Measurements from ENCODE around the gene NPTX1. TPM values are rescaled to one million over a fixed set of nuclear protein-coding genes. Genes with fewer than 3 reads are reported as not detected.

The NPTX1 gene
- total RNA-seq, 4 donors from 2014 or later = 1.1 to 2.6 (median 2.3) TPM

- no peak for TF ChIP-seq POLR2A (IDR thresholded peaks at IDR 0.05)
- no peak for TF ChIP-seq CTCF (IDR thresholded peaks at IDR 0.05)
- DNase-seq (ENCODE audit: low spot score in 2 of 2) = no peak
- 27 to 33% methylated on average over 7 of the region's 7 CpGs for WGBS, 2 donors
- H3K4me3 ChIP-seq (ENCODE audit: low read depth, poor library complexity, severe bottlenecking) = no peak overlapping the region
- intact Hi-C loops (cut with DNase I; ENCODE audit: low total_unique reads) = loop anchor here (2.0 kb wide), 1 partner anchor 42 kb away; no protein-coding TSS in a partner anchor
These were observed 42.8 kb upstream of the NPTX1 start for GRCh38 chr17:80519091-80519781.

GRCh38 chr17:80518392-80518791 lies 42.0 kb upstream of the NPTX1 start:
- no peak for DNase-seq (ENCODE audit: low spot score in 2 of 2)
- WGBS, 2 donors = 79 to 88% methylated on average over 1 of the region's 1 CpG
- no peak overlapping the region for H3K4me3 ChIP-seq (ENCODE audit: low read depth, poor library complexity, severe bottlenecking)
- TF ChIP-seq POLR2A (IDR thresholded peaks at IDR 0.05) = no peak
- no peak for TF ChIP-seq CTCF (IDR thresholded peaks at IDR 0.05)
- intact Hi-C loops (cut with DNase I; ENCODE audit: low total_unique reads) = loop anchor here (2.0 kb wide), 1 partner anchor 42 kb away; no protein-coding TSS in a partner anchor

GRCh38 chr17:80517641-80518040 lies 41.2 kb upstream of the NPTX1 start:
- no peak overlapping the region for H3K4me3 ChIP-seq (ENCODE audit: low read depth, poor library complexity, severe bottlenecking)
- intact Hi-C loops (cut with DNase I; ENCODE audit: low total_unique reads) = loop anchor here (2.0 kb wide), 1 partner anchor 43 kb away; no protein-coding TSS in a partner anchor
- no peak for TF ChIP-seq CTCF (IDR thresholded peaks at IDR 0.05)
- no peak for TF ChIP-seq POLR2A (IDR thresholded peaks at IDR 0.05)
- whole genome bisulfite sequencing, 2 donors = 86 to 89% methylated on average over 3 of the region's 3 CpGs
- no peak for DNase-seq (ENCODE audit: low spot score in 2 of 2)

GRCh38 chr17:80516171-80516932 lies 39.9 kb upstream of the NPTX1 start:
- DNase-seq (ENCODE audit: low spot score in 2 of 2) = no peak
- TF ChIP-seq POLR2A (IDR thresholded peaks at IDR 0.05) (no peak), CTCF (IDR thresholded peaks at IDR 0.05) (no peak)
- whole genome bisulfite sequencing, 2 donors = 79 to 87% methylated on average over 17 of the region's 17 CpGs
- intact Hi-C loops (cut with DNase I; ENCODE audit: low total_unique reads) = no loop called here
- H3K4me3 ChIP-seq (ENCODE audit: low read depth, poor library complexity, severe bottlenecking) = no peak overlapping the region

- TF ChIP-seq CTCF (IDR thresholded peaks at IDR 0.05) = no peak
- TF ChIP-seq POLR2A (IDR thresholded peaks at IDR 0.05) = no peak
- no peak for DNase-seq (ENCODE audit: low spot score in 2 of 2)
- 56 to 64% methylated on average over 10 of the region's 10 CpGs for WGBS, 2 donors
- H3K4me3 ChIP-seq (ENCODE audit: low read depth, poor library complexity, severe bottlenecking) = no peak overlapping the region
- intact Hi-C loops (cut with DNase I; ENCODE audit: low total_unique reads) = no loop called here
These were observed 37.5 kb upstream of the NPTX1 start for GRCh38 chr17:80513892-80514291.

Measured in lower leg skin (tissue), 4 donors.